Liver (tissue), 9 donors: ENCODE measurements around the gene BCL2. TPM values are rescaled to one million over a fixed set of nuclear protein-coding genes. Genes with fewer than 3 reads are reported as not detected.

Experiments
- DNase-seq: peaks from one replicate; pipeline ENCODE4 v3.0.0-alpha.2; 2017; ENCODE audit warnings: low spot score
- H3K27ac ChIP-seq, 2 donors: one replicate each; pipeline ENCODE4 v1.7.0; 2013; ENCODE audit warnings: inconsistent platforms in 2 of 2, low read length in 2 of 2, control low read depth in 1 of 2, low read depth in 1 of 2, mild to moderate bottlenecking in 1 of 2
- H3K27me3 ChIP-seq, 4 donors: one replicate each; pipeline versions ENCODE4 v1.6.1 to v1.7.0; 2013; ENCODE audit warnings: low read length in 3 of 4, inconsistent platforms in 1 of 4, mild to moderate bottlenecking in 1 of 4, moderate library complexity in 1 of 4; ENCODE audit not compliant: control insufficient read depth in 4 of 4, insufficient read depth in 4 of 4
- H3K36me3 ChIP-seq, 4 donors: one replicate each; pipeline versions ENCODE4 v1.6.1 to v1.7.0; 2013; ENCODE audit warnings: low read length in 3 of 4, mild to moderate bottlenecking in 3 of 4, low read depth in 1 of 4, moderate library complexity in 1 of 4; ENCODE audit not compliant: control insufficient read depth in 4 of 4, insufficient read depth in 3 of 4
- H3K4me1 ChIP-seq, 4 donors: one replicate each; pipeline versions ENCODE4 v1.6.1 to v1.7.0; 2013; ENCODE audit warnings: low read length in 3 of 4, mild to moderate bottlenecking in 3 of 4, moderate library complexity in 1 of 4; ENCODE audit not compliant: control insufficient read depth in 4 of 4, insufficient read depth in 4 of 4
- H3K4me3 ChIP-seq, 3 donors: one replicate each; pipeline versions ENCODE4 v1.6.1 to v1.7.0; 2013; ENCODE audit warnings: low read length in 3 of 3, control low read depth in 1 of 3, low read depth in 1 of 3, mild to moderate bottlenecking in 1 of 3
- H3K9ac ChIP-seq, 2 donors: one replicate each; pipeline ENCODE4 v1.7.0; 2013; ENCODE audit warnings: low read length in 2 of 2, mild to moderate bottlenecking in 2 of 2, moderate library complexity in 2 of 2, control low read depth in 1 of 2, low read depth in 1 of 2
- H3K9me3 ChIP-seq, 4 donors: one replicate each; pipeline versions ENCODE4 v1.6.1 to v1.7.0; 2013; ENCODE audit warnings: low read length in 3 of 4; ENCODE audit not compliant: control insufficient read depth in 4 of 4
- EGR1 ChIP-seq, 2 donors: IDR thresholded peaks; 2 replicates each; pipeline ENCODE4 v1.6.1; 2016 to 2018; ENCODE audit warnings: antibody characterized with exemption in 2 of 2, low read depth in 2 of 2
- FOXA1 ChIP-seq: IDR thresholded peaks from 2 replicates; pipeline ENCODE4 v1.6.1; 2016; ENCODE audit warnings: antibody characterized with exemption
- FOXA2 ChIP-seq: IDR thresholded peaks from 2 replicates; pipeline ENCODE4 v1.6.1; 2016; ENCODE audit warnings: antibody characterized with exemption
- GABPA ChIP-seq, 2 donors: IDR thresholded peaks in 1 of 2; conservative IDR thresholded peaks in 1 of 2; 2 replicates each; pipeline ENCODE4 v1.6.1; 2016; ENCODE audit warnings: antibody characterized with exemption in 2 of 2, mild to moderate bottlenecking in 1 of 2, moderate library complexity in 1 of 2
- HNF4A ChIP-seq, 2 donors: conservative IDR thresholded peaks; 2 replicates each; pipeline ENCODE4 v1.6.1; 2016; ENCODE audit warnings: antibody characterized with exemption in 2 of 2, mild to moderate bottlenecking in 2 of 2
- HNF4G ChIP-seq: IDR thresholded peaks from 2 replicates; pipeline ENCODE4 v1.6.1; 2016; ENCODE audit warnings: antibody characterized with exemption
- JUND ChIP-seq, 2 donors: IDR thresholded peaks; 2 replicates each; pipeline ENCODE4 v1.6.1; 2016; ENCODE audit warnings: antibody characterized with exemption in 2 of 2
- NR2F2 ChIP-seq: IDR thresholded peaks from 2 replicates; pipeline ENCODE4 v1.6.1; 2016; ENCODE audit warnings: antibody characterized with exemption
- RAD21 ChIP-seq, 2 donors: IDR thresholded peaks; 2 replicates each; pipeline ENCODE4 v1.6.1; 2016; ENCODE audit warnings: antibody characterized with exemption in 2 of 2, mild to moderate bottlenecking in 2 of 2
- RXRA ChIP-seq, 2 donors: IDR thresholded peaks; 2 replicates each; pipeline ENCODE4 v1.6.1; 2017 to 2018; ENCODE audit warnings: antibody characterized with exemption in 2 of 2, mild to moderate bottlenecking in 1 of 2
- SP1 ChIP-seq: IDR thresholded peaks from 2 replicates; pipeline ENCODE4 v1.6.1; 2018; ENCODE audit warnings: antibody characterized with exemption, mild to moderate bottlenecking
- TAF1 ChIP-seq: conservative IDR thresholded peaks from 2 replicates; pipeline ENCODE4 v1.6.1; 2016; ENCODE audit warnings: antibody characterized with exemption, mild to moderate bottlenecking
- YY1 ChIP-seq: IDR thresholded peaks from 2 replicates; pipeline ENCODE4 v1.6.1; 2016; ENCODE audit warnings: antibody characterized with exemption, mild to moderate bottlenecking
- WGBS: extraction: QIAGEN DNeasy Blood & Tissue Kit; methylation state at CpG from one replicate; pipeline ENCODE4 v1.1.7; 2013; 5-methylcytosine and 5-hydroxymethylcytosine counted together
- polyA plus RNA-seq, 2 donors: library from polyadenylated mRNA; stranded (reverse) in 1 of 2; unstranded in 1 of 2; fragments of 200-250 nt in 1 of 2; fragments of >200 nt in 1 of 2; fragmentation: Nextera tagmentation in 1 of 2; extraction: Ambion mirVana in 1 of 2; gene quantifications; one replicate each; pipeline versions ENCODE4 v1.2.1 to v1.2.3, GENCODE V29; 2013 to 2015
- total RNA-seq, 2 donors: library from RNA; depleted of rRNA; stranded (reverse); fragments of >200 nt; gene quantifications; one replicate each; pipeline ENCODE4 v1.2.3, GENCODE V29; 2014
- TF ChIP-seq, protein P1 (sequence below): IDR thresholded peaks from 2 replicates; pipeline ENCODE4 v1.6.1; 2016; ENCODE audit warnings: antibody characterized with exemption
- TF ChIP-seq, protein P2 (sequence below): IDR thresholded peaks from 2 replicates; pipeline ENCODE4 v1.6.1; 2016; ENCODE audit warnings: antibody characterized with exemption
- TF ChIP-seq, protein P3 (sequence below): IDR thresholded peaks from 2 replicates; pipeline ENCODE4 v1.6.1; 2016; ENCODE audit warnings: antibody characterized with exemption
- TF ChIP-seq, protein P4 (sequence below): IDR thresholded peaks from 2 replicates; pipeline ENCODE4 v1.6.1; 2016; ENCODE audit warnings: antibody characterized with exemption, mild to moderate bottlenecking
- TF ChIP-seq, protein P5 (sequence below): fragments of 150-350 bp; IDR thresholded peaks from 2 replicates; pipeline ENCODE4 v1.5.1; 2017; ENCODE audit warnings: improper control_type of control experiment, low read depth, low read length; ENCODE audit not compliant: missing input control
- donor health status: healthy.
- donor health status: healthy.
- donor health status: healthy.
- donor health status: healthy.
- donor health status: healthy.

The BCL2 gene
- total RNA-seq (1 to 10 TPM; 2.1 to 3.9 TPM), polyA plus RNA-seq (under 1 TPM; 0.40 to 0.69 TPM)

DNA sequence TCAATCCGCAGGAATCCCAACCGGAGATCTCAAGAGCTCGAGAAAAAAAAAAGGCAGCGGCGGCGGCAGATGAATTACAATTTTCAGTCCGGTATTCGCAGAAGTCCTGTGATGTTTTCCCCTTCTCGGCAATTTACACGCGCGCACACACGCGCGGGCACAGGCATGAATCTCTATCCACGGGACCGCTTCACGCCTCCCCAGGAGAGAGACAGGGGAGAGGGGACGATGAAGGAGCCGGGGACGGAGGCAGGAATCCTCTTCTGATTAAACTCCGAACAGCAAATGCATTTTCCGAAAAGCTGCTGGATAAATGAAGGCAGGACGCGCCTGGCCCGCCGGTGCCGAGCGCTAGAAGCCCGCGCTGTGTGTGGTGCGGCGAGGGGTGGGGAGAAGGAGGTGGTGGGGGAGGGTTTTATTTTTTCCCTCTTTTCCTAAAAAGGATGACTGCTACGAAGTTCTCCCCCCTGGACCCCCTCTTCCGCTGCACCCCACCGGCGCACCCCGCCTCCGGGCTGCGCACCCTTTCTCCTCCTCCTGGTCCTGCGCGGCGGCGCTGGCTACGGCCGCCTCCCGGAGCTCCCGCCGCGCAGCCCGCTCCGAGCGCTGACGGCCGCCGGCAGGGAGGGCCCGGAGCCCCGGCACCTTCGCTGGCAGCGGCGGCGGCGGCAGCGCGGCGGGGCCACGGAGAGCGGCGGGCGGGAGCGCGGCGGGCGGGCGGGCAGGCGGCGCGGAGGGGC, at the start of gene BCL2:
Gene BCL2, minus strand, starts transcription at position 387 of the 740 bp plus-strand sequence.
- TF ChIP-seq TAF1 (no peak), GABPA (IDR thresholded peaks at IDR 0.05 in 1 of 2, conservative IDR thresholded peaks at IDR 0.05 in 1 of 2) (no peak), NR2F2 (no peak), HNF4A (conservative IDR thresholded peaks at IDR 0.05) (no peak), HNF4G (no peak), JUND (IDR thresholded peaks at IDR 0.05) (no peak), SP1 (no peak), EGR1 (IDR thresholded peaks at IDR 0.05; ENCODE audit: low read depth in 2 of 2) (no peak), FOXA2 (no peak), YY1 (no peak), FOXA1 (no peak), RXRA (IDR thresholded peaks at IDR 0.05) (no peak), RAD21 (IDR thresholded peaks at IDR 0.05) (no peak)
- TF ChIP-seq, protein P1, sequence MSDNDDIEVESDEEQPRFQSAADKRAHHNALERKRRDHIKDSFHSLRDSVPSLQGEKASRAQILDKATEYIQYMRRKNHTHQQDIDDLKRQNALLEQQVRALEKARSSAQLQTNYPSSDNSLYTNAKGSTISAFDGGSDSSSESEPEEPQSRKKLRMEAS = no peak
- TF ChIP-seq, protein P2, sequence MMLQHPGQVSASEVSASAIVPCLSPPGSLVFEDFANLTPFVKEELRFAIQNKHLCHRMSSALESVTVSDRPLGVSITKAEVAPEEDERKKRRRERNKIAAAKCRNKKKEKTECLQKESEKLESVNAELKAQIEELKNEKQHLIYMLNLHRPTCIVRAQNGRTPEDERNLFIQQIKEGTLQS = no peak
- TF ChIP-seq, protein P3, sequence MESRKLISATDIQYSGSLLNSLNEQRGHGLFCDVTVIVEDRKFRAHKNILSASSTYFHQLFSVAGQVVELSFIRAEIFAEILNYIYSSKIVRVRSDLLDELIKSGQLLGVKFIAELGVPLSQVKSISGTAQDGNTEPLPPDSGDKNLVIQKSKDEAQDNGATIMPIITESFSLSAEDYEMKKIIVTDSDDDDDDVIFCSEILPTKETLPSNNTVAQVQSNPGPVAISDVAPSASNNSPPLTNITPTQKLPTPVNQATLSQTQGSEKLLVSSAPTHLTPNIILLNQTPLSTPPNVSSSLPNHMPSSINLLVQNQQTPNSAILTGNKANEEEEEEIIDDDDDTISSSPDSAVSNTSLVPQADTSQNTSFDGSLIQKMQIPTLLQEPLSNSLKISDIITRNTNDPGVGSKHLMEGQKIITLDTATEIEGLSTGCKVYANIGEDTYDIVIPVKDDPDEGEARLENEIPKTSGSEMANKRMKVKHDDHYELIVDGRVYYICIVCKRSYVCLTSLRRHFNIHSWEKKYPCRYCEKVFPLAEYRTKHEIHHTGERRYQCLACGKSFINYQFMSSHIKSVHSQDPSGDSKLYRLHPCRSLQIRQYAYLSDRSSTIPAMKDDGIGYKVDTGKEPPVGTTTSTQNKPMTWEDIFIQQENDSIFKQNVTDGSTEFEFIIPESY = no peak
- TF ChIP-seq, protein P4, sequence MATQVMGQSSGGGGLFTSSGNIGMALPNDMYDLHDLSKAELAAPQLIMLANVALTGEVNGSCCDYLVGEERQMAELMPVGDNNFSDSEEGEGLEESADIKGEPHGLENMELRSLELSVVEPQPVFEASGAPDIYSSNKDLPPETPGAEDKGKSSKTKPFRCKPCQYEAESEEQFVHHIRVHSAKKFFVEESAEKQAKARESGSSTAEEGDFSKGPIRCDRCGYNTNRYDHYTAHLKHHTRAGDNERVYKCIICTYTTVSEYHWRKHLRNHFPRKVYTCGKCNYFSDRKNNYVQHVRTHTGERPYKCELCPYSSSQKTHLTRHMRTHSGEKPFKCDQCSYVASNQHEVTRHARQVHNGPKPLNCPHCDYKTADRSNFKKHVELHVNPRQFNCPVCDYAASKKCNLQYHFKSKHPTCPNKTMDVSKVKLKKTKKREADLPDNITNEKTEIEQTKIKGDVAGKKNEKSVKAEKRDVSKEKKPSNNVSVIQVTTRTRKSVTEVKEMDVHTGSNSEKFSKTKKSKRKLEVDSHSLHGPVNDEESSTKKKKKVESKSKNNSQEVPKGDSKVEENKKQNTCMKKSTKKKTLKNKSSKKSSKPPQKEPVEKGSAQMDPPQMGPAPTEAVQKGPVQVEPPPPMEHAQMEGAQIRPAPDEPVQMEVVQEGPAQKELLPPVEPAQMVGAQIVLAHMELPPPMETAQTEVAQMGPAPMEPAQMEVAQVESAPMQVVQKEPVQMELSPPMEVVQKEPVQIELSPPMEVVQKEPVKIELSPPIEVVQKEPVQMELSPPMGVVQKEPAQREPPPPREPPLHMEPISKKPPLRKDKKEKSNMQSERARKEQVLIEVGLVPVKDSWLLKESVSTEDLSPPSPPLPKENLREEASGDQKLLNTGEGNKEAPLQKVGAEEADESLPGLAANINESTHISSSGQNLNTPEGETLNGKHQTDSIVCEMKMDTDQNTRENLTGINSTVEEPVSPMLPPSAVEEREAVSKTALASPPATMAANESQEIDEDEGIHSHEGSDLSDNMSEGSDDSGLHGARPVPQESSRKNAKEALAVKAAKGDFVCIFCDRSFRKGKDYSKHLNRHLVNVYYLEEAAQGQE = no peak
- TF ChIP-seq, protein P5, sequence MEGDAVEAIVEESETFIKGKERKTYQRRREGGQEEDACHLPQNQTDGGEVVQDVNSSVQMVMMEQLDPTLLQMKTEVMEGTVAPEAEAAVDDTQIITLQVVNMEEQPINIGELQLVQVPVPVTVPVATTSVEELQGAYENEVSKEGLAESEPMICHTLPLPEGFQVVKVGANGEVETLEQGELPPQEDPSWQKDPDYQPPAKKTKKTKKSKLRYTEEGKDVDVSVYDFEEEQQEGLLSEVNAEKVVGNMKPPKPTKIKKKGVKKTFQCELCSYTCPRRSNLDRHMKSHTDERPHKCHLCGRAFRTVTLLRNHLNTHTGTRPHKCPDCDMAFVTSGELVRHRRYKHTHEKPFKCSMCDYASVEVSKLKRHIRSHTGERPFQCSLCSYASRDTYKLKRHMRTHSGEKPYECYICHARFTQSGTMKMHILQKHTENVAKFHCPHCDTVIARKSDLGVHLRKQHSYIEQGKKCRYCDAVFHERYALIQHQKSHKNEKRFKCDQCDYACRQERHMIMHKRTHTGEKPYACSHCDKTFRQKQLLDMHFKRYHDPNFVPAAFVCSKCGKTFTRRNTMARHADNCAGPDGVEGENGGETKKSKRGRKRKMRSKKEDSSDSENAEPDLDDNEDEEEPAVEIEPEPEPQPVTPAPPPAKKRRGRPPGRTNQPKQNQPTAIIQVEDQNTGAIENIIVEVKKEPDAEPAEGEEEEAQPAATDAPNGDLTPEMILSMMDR = no peak
- Histone ChIP-seq H3K27me3 (no peaks in the 10 kb centered on the region), H3K9me3 (no peaks in the 10 kb centered on the region), H3K36me3 (no peaks in the 10 kb centered on the region), H3K4me1 (peaks cover 3 to 20% (median 10%) of the 10 kb centered on the region in 4 donors), H3K4me3 (peak within 1 kb of the TSS; percentile 70 to 91 (median 74)), H3K9ac (peak within 1 kb of the TSS; percentile 43 to 72), H3K27ac (peak within 1 kb of the TSS; percentile 67 to 77)
- WGBS = under 1% methylated on average over 78 of the region's 78 CpGs
- no peak for DNase-seq
